ENCODE measurements around the gene GAD2. TPM values are rescaled to one million over a fixed set of nuclear protein-coding genes. Genes with fewer than 3 reads are reported as not detected.

Gene GAD2
- total and polyA plus RNA-seq, 2 experiments from 2014 or later: 0.56 to 0.86 TPM

GRCh38 chr10:26274391-26274790 is 57.8 kb downstream of the GAD2 start (continued):
- no peak for TF ChIP-seq ZNF462 (CRISPR knock-in tag; IDR thresholded peaks at IDR 0.05)
- no peak for TF ChIP-seq EZH2phosphoT487 (IDR thresholded peaks at IDR 0.05; ENCODE audit: unreplicated experiment)
- no peak for TF ChIP-seq NANOG (IDR thresholded peaks at IDR 0.05; ENCODE audit: borderline replicate concordance)
- no peak for TF ChIP-seq ETS1 (IDR thresholded peaks at IDR 0.05)
- no peak for TF ChIP-seq POLR2AphosphoS5 (IDR thresholded peaks at IDR 0.05; ENCODE audit: low read depth)
- no peak for TF ChIP-seq CREB1 (CRISPR knock-in tag; IDR thresholded peaks at IDR 0.05; ENCODE audit: low read depth)
- no peak for TF ChIP-seq STAT1 (IDR thresholded peaks at IDR 0.05; ENCODE audit: unreplicated experiment)
- TF ChIP-seq JUNB (IDR thresholded peaks at IDR 0.05; ENCODE audit: unreplicated experiment): no peak
- TF ChIP-seq EZH2 (IDR thresholded peaks at IDR 0.05; ENCODE audit: low read depth, unreplicated experiment): no peak
- no peak for TF ChIP-seq ZNF114 (CRISPR knock-in tag; IDR thresholded peaks at IDR 0.05)
- TF ChIP-seq REST (IDR thresholded peaks at IDR 0.05; ENCODE audit: unreplicated experiment): no peak
- TF ChIP-seq ZNF331 (CRISPR knock-in tag; IDR thresholded peaks at IDR 0.05; ENCODE audit: low read depth): no peak

Data from GM23338 (cell line).